Peyer's patch (tissue), 4 donors: ENCODE results near the gene ZNF772. TPM values are rescaled to one million over a fixed set of nuclear protein-coding genes. Genes with fewer than 3 reads are reported as not detected.
"Not testable (repeated sequence)": the region's sequence is repeated elsewhere in the genome, so short reads cannot be mapped to it uniquely, and the experiment has no call there.

Experiments used
- DNase-seq, 3 donors: peaks; one replicate each; pipeline ENCODE4 v3.0.0-alpha.2; 2017 to 2019
- H3K27ac ChIP-seq, 4 donors: fragments of 200-600 bp; sonication (generic); one replicate each; pipeline ENCODE4 v1.5.1; 2016 to 2019
- H3K27me3 ChIP-seq, 2 donors: fragments of 200-600 bp; sonication (generic); one replicate each; pipeline ENCODE4 v1.5.1; 2019
- H3K36me3 ChIP-seq, 3 donors: fragments of 200-600 bp; sonication (generic); one replicate each; pipeline ENCODE4 v1.5.1; 2016 to 2019
- H3K4me1 ChIP-seq, 4 donors: fragments of 200-600 bp; sonication (generic); one replicate each; pipeline ENCODE4 v1.5.1; 2016 to 2019
- H3K4me3 ChIP-seq, 4 donors: fragments of 200-600 bp; sonication (generic); 1 replicate in 3 of 4; 2 replicates in 1 of 4; pipeline ENCODE4 v1.5.1; 2016 to 2019; ENCODE audit warnings: mild to moderate bottlenecking in 1 of 4
- H3K9me3 ChIP-seq, 4 donors: fragments of 200-600 bp; sonication (generic); one replicate each; pipeline ENCODE4 v1.5.1; 2016 to 2019; ENCODE audit warnings: mild to moderate bottlenecking in 1 of 4
- POLR2A ChIP-seq, 2 donors: fragments of 450-650 bp; IDR thresholded peaks; one replicate each; pipeline ENCODE4 v1.5.1; 2017; ENCODE audit warnings: antibody characterized with exemption in 2 of 2, mild to moderate bottlenecking in 2 of 2, moderate library complexity in 2 of 2
- total RNA-seq, 4 donors: library from RNA; depleted of rRNA; stranded (reverse); fragments of >200 nt; gene quantifications; one replicate each; pipeline ENCODE4 v1.1.0, GENCODE V29; 2016
- TF ChIP-seq, protein P1 (sequence below), 6 experiments: fragments of 450-650 bp in 4 of 6; fragments of 200-600 bp in 2 of 6; sonication (generic) in 1 of 6; IDR thresholded peaks; one replicate each; pipeline ENCODE4 v1.5.1; 2017 to 2019; ENCODE audit warnings: antibody characterized with exemption in 6 of 6, mild to moderate bottlenecking in 3 of 6, moderate library complexity in 1 of 6

Gene ZNF772
- 10 to 100 TPM in 2 of 4 donors, 1 to 10 TPM in 2; 4.0 to 32.2 (median 12.0) TPM for total RNA-seq

DNA sequence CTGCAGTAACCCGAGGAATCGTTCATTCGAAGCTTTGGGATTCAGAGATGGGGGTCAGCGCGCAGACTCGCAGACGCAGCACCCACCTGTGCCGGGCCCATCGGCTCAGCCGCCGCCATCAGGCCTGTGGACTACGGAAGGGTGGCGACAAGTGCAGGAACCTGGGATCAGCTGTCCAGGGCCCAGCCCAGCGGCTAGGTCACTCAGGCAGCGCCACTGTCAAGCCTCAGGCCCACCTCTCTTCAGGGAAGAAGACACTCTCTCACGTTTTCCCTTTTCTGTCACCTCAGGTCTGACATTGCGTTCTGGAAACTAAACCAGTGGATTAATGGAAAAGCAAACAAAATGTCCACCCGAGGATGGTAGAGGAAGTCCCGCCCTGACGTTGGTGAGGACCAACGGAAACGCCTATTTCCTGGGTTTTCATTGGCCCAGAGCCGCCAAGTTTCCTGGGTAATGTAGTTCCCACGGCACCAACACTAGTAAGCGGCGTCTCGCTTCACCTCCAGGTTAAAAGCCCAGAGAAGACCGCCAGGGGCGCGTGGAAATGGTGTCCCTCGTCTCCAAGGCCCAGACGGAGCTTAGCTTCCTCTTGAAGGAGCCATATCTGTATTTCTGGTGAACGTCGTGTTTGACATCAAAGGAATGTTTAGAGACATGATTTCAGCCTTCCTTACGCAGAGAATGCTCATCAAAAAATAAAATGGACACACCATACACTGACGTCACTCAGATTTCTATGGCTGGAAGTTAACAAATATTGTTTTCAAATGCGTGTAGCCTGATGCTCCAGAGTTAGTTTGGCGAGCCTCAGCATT is at the start of gene ZNF772:
ZNF772 (minus strand) TSS at position 376 of the 818 bp plus-strand sequence; CDS start at position 119, 257 bp downstream.
- Histone ChIP-seq H3K36me3 (peaks cover 0 to 36% (median 0%) of the 10 kb centered on the region in 3 donors), H3K27ac (peak within 1 kb of the TSS; percentile 49 to 81 (median 64)), H3K4me1 (no peaks in the 10 kb centered on the region), H3K27me3 (no peaks in the 10 kb centered on the region), H3K4me3 (peak within 1 kb of the TSS; percentile 56 to 72 (median 67)), H3K9me3 (peaks cover 0 to 59% (median 36%) of the 10 kb centered on the region in 4 donors)
- peak; percentile 83 to 95 (median 89) for DNase-seq
- TF ChIP-seq, protein P1, sequence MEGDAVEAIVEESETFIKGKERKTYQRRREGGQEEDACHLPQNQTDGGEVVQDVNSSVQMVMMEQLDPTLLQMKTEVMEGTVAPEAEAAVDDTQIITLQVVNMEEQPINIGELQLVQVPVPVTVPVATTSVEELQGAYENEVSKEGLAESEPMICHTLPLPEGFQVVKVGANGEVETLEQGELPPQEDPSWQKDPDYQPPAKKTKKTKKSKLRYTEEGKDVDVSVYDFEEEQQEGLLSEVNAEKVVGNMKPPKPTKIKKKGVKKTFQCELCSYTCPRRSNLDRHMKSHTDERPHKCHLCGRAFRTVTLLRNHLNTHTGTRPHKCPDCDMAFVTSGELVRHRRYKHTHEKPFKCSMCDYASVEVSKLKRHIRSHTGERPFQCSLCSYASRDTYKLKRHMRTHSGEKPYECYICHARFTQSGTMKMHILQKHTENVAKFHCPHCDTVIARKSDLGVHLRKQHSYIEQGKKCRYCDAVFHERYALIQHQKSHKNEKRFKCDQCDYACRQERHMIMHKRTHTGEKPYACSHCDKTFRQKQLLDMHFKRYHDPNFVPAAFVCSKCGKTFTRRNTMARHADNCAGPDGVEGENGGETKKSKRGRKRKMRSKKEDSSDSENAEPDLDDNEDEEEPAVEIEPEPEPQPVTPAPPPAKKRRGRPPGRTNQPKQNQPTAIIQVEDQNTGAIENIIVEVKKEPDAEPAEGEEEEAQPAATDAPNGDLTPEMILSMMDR (IDR thresholded peaks at IDR 0.05) = peak; percentile 34 to 61 (median 44)
- no peak for TF ChIP-seq POLR2A (IDR thresholded peaks at IDR 0.05)

DNA sequence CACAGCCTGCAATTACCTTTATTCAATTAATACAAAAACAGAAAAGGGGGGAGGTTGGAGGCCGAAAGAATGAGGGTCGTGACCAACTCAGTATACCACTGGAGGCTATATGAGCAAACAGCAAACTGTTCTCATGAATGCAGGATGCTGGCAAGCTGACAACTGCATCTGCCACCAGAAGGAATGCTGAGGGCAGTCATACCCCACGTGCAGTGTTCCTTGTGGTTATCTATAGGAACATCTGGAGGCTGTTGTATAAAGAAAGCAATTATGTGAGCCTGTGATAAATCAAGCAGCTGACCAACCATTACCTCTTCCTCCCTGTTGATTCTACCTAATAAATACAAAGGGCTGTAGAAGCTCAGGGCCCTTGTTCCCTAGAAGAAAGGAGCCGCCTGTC is 40.7 kb upstream of the ZNF772 start:
- H3K9me3 ChIP-seq = peaks cover 0 to 18% (median 8%) of the 10 kb centered on the region in 4 donors
- H3K36me3 ChIP-seq = peaks cover 0 to 27% (median 0%) of the 10 kb centered on the region in 3 donors
- not testable (repeated sequence) for H3K4me3 ChIP-seq, H3K27me3 ChIP-seq, H3K27ac ChIP-seq, DNase-seq, H3K4me1 ChIP-seq

DNA sequence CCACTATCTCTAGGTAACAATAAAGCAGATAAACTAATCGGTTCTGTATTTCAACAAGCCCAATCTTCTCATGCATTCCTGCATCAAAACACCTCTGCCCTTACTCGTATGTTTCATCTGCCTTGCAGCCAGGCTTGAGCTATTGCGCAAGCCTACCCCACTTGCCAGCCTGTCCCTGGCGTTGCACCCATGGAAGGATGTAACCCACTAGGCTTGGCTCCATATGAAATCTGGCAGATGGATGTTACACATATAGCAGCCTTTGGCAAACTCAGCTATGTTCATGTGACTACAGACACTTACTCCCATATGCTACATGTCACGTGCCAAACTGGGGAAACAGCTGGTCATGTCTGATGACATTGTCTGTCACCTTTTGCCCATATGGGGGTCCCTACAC is 37.9 kb upstream of the ZNF772 start:
- peaks cover 0 to 34% (median 12%) of the 10 kb centered on the region in 4 donors for H3K9me3 ChIP-seq
- no peaks in the 10 kb centered on the region for H3K27me3 ChIP-seq
- no peak overlapping the region for H3K27ac ChIP-seq
- no peak overlapping the region for H3K4me3 ChIP-seq
- peaks cover 0 to 27% (median 0%) of the 10 kb centered on the region in 3 donors for H3K36me3 ChIP-seq
- no peaks in the 10 kb centered on the region for H3K4me1 ChIP-seq
- DNase-seq = no peak
- TF ChIP-seq, protein P1 (IDR thresholded peaks at IDR 0.05) = no peak
- no peak for TF ChIP-seq POLR2A (IDR thresholded peaks at IDR 0.05)

DNA sequence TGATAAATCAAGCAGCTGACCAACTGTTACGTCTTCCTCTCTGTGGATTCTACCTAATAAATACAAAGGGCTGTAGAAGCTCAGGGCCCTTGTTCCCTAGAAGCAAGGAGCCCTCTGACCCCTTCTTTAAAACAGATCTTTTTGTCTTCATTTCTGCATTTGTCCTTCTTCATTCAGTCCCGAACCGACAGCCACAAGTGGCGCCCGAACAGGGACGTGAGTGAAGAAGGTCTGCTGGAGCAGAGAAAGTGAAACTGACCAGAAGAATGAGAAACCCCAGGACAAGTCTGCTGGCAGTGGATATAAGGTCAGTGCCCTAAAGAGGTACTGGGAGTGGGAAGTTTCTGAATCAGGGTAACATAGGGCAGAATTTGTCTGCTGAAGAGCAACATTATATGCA is 35.5 kb upstream of the ZNF772 start:
- no peak for TF ChIP-seq POLR2A (IDR thresholded peaks at IDR 0.05)
- TF ChIP-seq, protein P1 (IDR thresholded peaks at IDR 0.05) = no peak
- Histone ChIP-seq H3K4me1 (no peaks in the 10 kb centered on the region), H3K9me3 (peaks cover 0 to 48% (median 12%) of the 10 kb centered on the region in 4 donors), H3K27me3 (no peaks in the 10 kb centered on the region), H3K4me3 (no peak overlapping the region), H3K36me3 (peaks cover 0 to 34% (median 0%) of the 10 kb centered on the region in 3 donors), H3K27ac (no peak overlapping the region)
- no peak for DNase-seq

DNA sequence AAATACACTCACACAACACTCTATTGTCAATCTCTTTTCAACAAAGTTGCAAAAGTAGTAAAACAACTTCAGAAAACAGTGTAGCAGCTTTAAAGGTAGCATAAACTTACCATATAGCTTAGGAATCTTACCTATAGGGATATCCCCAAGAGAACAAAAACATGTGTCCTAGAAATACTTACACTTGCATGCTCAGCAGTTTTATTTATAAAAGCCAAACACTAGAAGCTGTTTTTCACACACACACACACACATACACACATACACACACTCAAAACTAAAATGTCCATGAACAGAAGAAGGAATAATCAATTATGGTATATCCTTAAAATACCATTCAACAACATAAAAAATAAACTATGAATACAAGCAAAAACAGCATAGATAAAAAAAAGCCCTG is 34.1 kb upstream of the ZNF772 start:
- no peaks in the 10 kb centered on the region for H3K4me1 ChIP-seq
- no peak overlapping the region for H3K27ac ChIP-seq
- no peaks in the 10 kb centered on the region for H3K27me3 ChIP-seq
- peaks cover 0 to 52% (median 13%) of the 10 kb centered on the region in 4 donors for H3K9me3 ChIP-seq
- H3K36me3 ChIP-seq = peaks cover 0 to 37% (median 0%) of the 10 kb centered on the region in 3 donors
- no peak overlapping the region for H3K4me3 ChIP-seq
- DNase-seq = no peak
- TF ChIP-seq, protein P1 (IDR thresholded peaks at IDR 0.05) = no peak
- no peak for TF ChIP-seq POLR2A (IDR thresholded peaks at IDR 0.05)

DNA sequence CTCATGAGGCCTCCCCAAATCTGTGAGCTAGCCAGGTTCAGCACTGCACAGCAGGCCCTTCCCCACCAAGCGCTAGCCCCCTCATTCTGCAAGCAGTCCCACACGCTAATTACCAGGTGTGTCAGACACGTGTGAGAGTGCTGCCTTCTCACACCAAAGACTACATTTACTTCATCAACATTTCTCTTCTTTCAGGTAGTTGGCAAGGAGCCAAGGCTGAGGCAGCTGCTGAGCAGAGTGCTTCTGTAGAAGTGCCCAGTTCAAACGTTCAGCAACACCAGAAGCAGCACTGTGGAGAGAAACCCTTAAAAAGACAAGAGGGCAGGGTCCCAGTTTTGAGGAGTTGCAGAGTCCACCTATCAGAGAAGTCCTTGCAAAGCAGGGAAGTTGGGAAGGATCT is 28.8 kb upstream of the ZNF772 start:
- no peak for TF ChIP-seq POLR2A (IDR thresholded peaks at IDR 0.05)
- TF ChIP-seq, protein P1 (IDR thresholded peaks at IDR 0.05) = no peak
- no peaks in the 10 kb centered on the region for H3K27me3 ChIP-seq
- H3K27ac ChIP-seq = no peak overlapping the region
- H3K4me1 ChIP-seq = peaks cover 0 to under 1% (median 0%) of the 10 kb centered on the region in 4 donors
- peaks cover 0 to 47% (median 3%) of the 10 kb centered on the region in 4 donors for H3K9me3 ChIP-seq
- peaks cover 0 to 69% (median 0%) of the 10 kb centered on the region in 3 donors for H3K36me3 ChIP-seq
- H3K4me3 ChIP-seq = no peak overlapping the region
- DNase-seq = no peak

DNA sequence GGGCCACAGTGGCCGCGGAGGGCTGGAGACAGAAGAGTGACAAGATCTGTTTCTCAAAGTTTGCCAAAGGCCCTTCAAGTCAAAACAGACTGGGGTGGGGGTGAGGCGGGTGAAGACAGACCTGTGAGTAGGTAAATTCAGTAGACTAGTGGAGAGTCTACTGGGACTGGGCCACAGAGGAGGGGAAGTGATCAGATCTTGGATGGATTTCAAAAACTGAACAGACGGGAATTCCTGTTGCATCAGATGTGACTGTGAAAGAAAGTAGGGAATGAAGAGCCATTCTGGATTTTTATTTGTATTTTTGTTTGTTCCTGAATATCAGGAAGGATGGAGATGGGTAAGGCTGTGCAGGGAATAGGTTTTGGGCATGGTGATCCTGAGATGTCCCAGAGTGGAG is 23.0 kb upstream of the ZNF772 start:
- DNase-seq, H3K27me3 ChIP-seq, H3K27ac ChIP-seq, H3K4me1 ChIP-seq: not testable (repeated sequence)
- Histone ChIP-seq H3K4me3 (peak overlapping the region in 2 of 4 donors; percentile 26 to 98), H3K9me3 (peaks cover 0 to 25% (median 0%) of the 10 kb centered on the region in 4 donors), H3K36me3 (peaks cover 0 to 38% (median 0%) of the 10 kb centered on the region in 3 donors)
